ENCODE results near the gene NEO1. TPM values are rescaled to one million over a fixed set of nuclear protein-coding genes. Genes with fewer than 3 reads are reported as not detected.
A peak's percentile ranks its signal among the peaks of the same experiment; 100 is the strongest.

Gene NEO1
- total and polyA plus RNA-seq, 7 experiments from 2014 or later: 1.4 to 9.5 (median 6.4) TPM

- no peaks in the 10 kb centered on the region for H3K36me3 ChIP-seq (ENCODE audit: control insufficient read depth in 2 of 3, insufficient read depth in 3 of 3, low read length in 3 of 3)
- no peaks in the 10 kb centered on the region for H3K4me1 ChIP-seq (ENCODE audit: control insufficient read depth in 2 of 2, insufficient read depth in 2 of 2, low read length in 2 of 2)
- no peak overlapping the region for H3K4me3 ChIP-seq (ENCODE audit: low read length)
- Mint-ChIP-seq H3K27ac (no peak overlapping the region), H3K27me3 (peaks cover 0 to 4% (median 0%) of the 10 kb centered on the region in 5 donors), H3K36me3 (no peaks in the 10 kb centered on the region), H3K9me3 (no peaks in the 10 kb centered on the region), H3K4me1 (peaks cover 0 to 3% (median 0%) of the 10 kb centered on the region in 7 donors), H3K4me3 (no peak overlapping the region)
- intact Hi-C loops (cut with micrococcal nuclease): no loop called here
- no peak overlapping the region for H3K27ac ChIP-seq (ENCODE audit: low read depth, low read length)
- ATAC-seq: no peak
- DNase-seq: no peak
- POLR2A ChIA-PET: interaction anchor here (0.6 kb wide), 1 partner anchor 10 kb away, joined by 3 read pairs; no protein-coding TSS in a partner anchor
- H3K9me3 ChIP-seq (ENCODE audit: control insufficient read depth in 2 of 3, low read length in 3 of 3): no peaks in the 10 kb centered on the region
- no peaks in the 10 kb centered on the region for H3K27me3 ChIP-seq (ENCODE audit: control insufficient read depth in 2 of 2, insufficient read depth in 2 of 2, low read length in 2 of 2)
- CTCF ChIA-PET: no interaction called here
These were observed 27.3 kb downstream of the NEO1 start for GRCh38 chr15:73079565-73079964.

- peak; percentile 63 for ATAC-seq
These were observed 29.2 kb downstream of the NEO1 start for GRCh38 chr15:73081321-73081958.

DNA sequence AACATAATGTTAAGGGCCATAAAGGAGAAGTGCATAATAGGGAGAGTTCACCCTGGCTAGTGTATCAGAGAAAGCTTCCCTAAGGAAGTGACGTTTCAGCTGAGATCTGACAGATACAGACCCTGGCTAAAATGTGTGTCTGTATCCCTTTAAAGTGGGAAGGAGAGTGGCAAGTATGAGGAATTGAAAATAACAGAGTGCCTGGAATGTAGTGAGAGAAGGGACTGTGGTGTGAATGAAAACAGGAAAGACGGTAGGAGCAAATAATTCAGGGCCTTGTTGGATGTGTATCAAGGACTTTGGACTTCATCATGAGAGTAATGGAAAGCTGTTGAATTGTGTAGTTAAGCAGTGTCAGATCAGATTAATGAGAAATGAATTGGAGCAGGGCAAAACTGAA, 30.5 kb downstream of the NEO1 start:
- Histone ChIP-seq H3K27ac (ENCODE audit: low read depth, low read length) (no peak overlapping the region), H3K9me3 (ENCODE audit: control insufficient read depth in 2 of 3, low read length in 3 of 3) (no peaks in the 10 kb centered on the region), H3K4me1 (ENCODE audit: control insufficient read depth in 2 of 2, insufficient read depth in 2 of 2, low read length in 2 of 2) (no peaks in the 10 kb centered on the region), H3K36me3 (ENCODE audit: control insufficient read depth in 2 of 3, insufficient read depth in 3 of 3, low read length in 3 of 3) (no peaks in the 10 kb centered on the region), H3K27me3 (ENCODE audit: control insufficient read depth in 2 of 2, insufficient read depth in 2 of 2, low read length in 2 of 2) (no peaks in the 10 kb centered on the region), H3K4me3 (ENCODE audit: low read length) (no peak overlapping the region)
- no peak overlapping the region for H3K4me3 Mint-ChIP-seq
- peaks cover 0 to 8% (median 5%) of the 10 kb centered on the region in 7 donors for H3K4me1 Mint-ChIP-seq
- peaks cover 0 to 13% (median 4%) of the 10 kb centered on the region in 5 donors for H3K27me3 Mint-ChIP-seq
- H3K9me3 Mint-ChIP-seq: no peaks in the 10 kb centered on the region
- intact Hi-C loops (cut with micrococcal nuclease): loop anchor here in 1 of 2 donors (5.0 kb wide), 1 partner anchor 301 kb away; the partner anchor contains the start of gene ADPGK
- H3K36me3 Mint-ChIP-seq: no peaks in the 10 kb centered on the region
- H3K27ac Mint-ChIP-seq: no peak overlapping the region
- DNase-seq (no peak), ATAC-seq (no peak)
- ChIA-PET POLR2A (no interaction called here), CTCF (interaction anchor here (0.6 to 2.8 kb wide), 3 partner anchors 67 to 360 kb away, joined by 3 to 27 read pairs (median 4); no protein-coding TSS in a partner anchor)

More at GRCh38 chr15:73081321-73081958, 29.2 kb downstream of the NEO1 start:
- ChIA-PET POLR2A (no interaction called here), CTCF (interaction anchor here (1.3 to 2.8 kb wide), 2 partner anchors 13 to 359 kb away, joined by 3 to 27 read pairs; no protein-coding TSS in a partner anchor)
- H3K9me3 ChIP-seq (ENCODE audit: control insufficient read depth in 2 of 3, low read length in 3 of 3): no peaks in the 10 kb centered on the region
- H3K27me3 ChIP-seq (ENCODE audit: control insufficient read depth in 2 of 2, insufficient read depth in 2 of 2, low read length in 2 of 2): no peaks in the 10 kb centered on the region
- no peaks in the 10 kb centered on the region for H3K4me1 ChIP-seq (ENCODE audit: control insufficient read depth in 2 of 2, insufficient read depth in 2 of 2, low read length in 2 of 2)
- DNase-seq: peak in 7 of 9 donors; percentile 16 to 56 (median 38)
- no peak overlapping the region for H3K4me3 ChIP-seq (ENCODE audit: low read length)
- Mint-ChIP-seq H3K27ac (no peak overlapping the region), H3K27me3 (peaks cover 0 to 7% (median 0%) of the 10 kb centered on the region in 5 donors), H3K36me3 (no peaks in the 10 kb centered on the region), H3K9me3 (no peaks in the 10 kb centered on the region), H3K4me1 (peaks cover 0 to 3% (median 0%) of the 10 kb centered on the region in 7 donors), H3K4me3 (no peak overlapping the region)
- no peak overlapping the region for H3K27ac ChIP-seq (ENCODE audit: low read depth, low read length)
- no peaks in the 10 kb centered on the region for H3K36me3 ChIP-seq (ENCODE audit: control insufficient read depth in 2 of 3, insufficient read depth in 3 of 3, low read length in 3 of 3)
- intact Hi-C loops (cut with micrococcal nuclease): loop anchor here (1.0 to 5.0 kb wide), 5 partner anchors 28 to 359 kb away; partner anchors contain the start of gene ADPGK (in 1 of the 2)

GRCh38 chr15:73087098-73087497, 34.8 kb downstream of the NEO1 start:
- no peaks in the 10 kb centered on the region for H3K9me3 ChIP-seq (ENCODE audit: control insufficient read depth in 2 of 3, low read length in 3 of 3)
- no peak overlapping the region for H3K4me3 ChIP-seq (ENCODE audit: low read length)
- no peaks in the 10 kb centered on the region for H3K4me1 ChIP-seq (ENCODE audit: control insufficient read depth in 2 of 2, insufficient read depth in 2 of 2, low read length in 2 of 2)
- H3K27me3 ChIP-seq (ENCODE audit: control insufficient read depth in 2 of 2, insufficient read depth in 2 of 2, low read length in 2 of 2): no peaks in the 10 kb centered on the region
- H3K36me3 Mint-ChIP-seq: no peaks in the 10 kb centered on the region
- CTCF ChIA-PET: no interaction called here
- H3K27me3 Mint-ChIP-seq: peaks cover 0 to 25% (median 16%) of the 10 kb centered on the region in 5 donors
- H3K27ac Mint-ChIP-seq: no peak overlapping the region
- intact Hi-C loops (cut with micrococcal nuclease): no loop called here
- H3K9me3 Mint-ChIP-seq: no peaks in the 10 kb centered on the region
- POLR2A ChIA-PET: no interaction called here
- H3K36me3 ChIP-seq (ENCODE audit: control insufficient read depth in 2 of 3, insufficient read depth in 3 of 3, low read length in 3 of 3): no peaks in the 10 kb centered on the region
- ATAC-seq: no peak
- DNase-seq: no peak
- H3K4me1 Mint-ChIP-seq: peaks cover 0 to 8% (median 4%) of the 10 kb centered on the region in 7 donors
- H3K4me3 Mint-ChIP-seq: no peak overlapping the region
- H3K27ac ChIP-seq (ENCODE audit: low read depth, low read length): no peak overlapping the region

GRCh38 chr15:73105064-73105463, 52.8 kb downstream of the NEO1 start:
- ChIA-PET CTCF (interaction anchor here (0.6 kb wide), 1 partner anchor 29 kb away, joined by 4 read pairs; no protein-coding TSS in a partner anchor), POLR2A (no interaction called here)
- Mint-ChIP-seq H3K9me3 (no peaks in the 10 kb centered on the region), H3K4me1 (no peaks in the 10 kb centered on the region), H3K27me3 (peaks cover 0 to 4% (median 0%) of the 10 kb centered on the region in 5 donors), H3K4me3 (no peak overlapping the region), H3K36me3 (no peaks in the 10 kb centered on the region), H3K27ac (no peak overlapping the region)
- H3K36me3 ChIP-seq (ENCODE audit: control insufficient read depth in 2 of 3, insufficient read depth in 3 of 3, low read length in 3 of 3): no peaks in the 10 kb centered on the region
- H3K4me3 ChIP-seq (ENCODE audit: low read length): no peak overlapping the region
- intact Hi-C loops (cut with micrococcal nuclease): no loop called here
- H3K27ac ChIP-seq (ENCODE audit: low read depth, low read length): no peak overlapping the region
- DNase-seq: no peak
- no peaks in the 10 kb centered on the region for H3K9me3 ChIP-seq (ENCODE audit: control insufficient read depth in 2 of 3, low read length in 3 of 3)
- ATAC-seq: no peak
- no peaks in the 10 kb centered on the region for H3K27me3 ChIP-seq (ENCODE audit: control insufficient read depth in 2 of 2, insufficient read depth in 2 of 2, low read length in 2 of 2)
- no peaks in the 10 kb centered on the region for H3K4me1 ChIP-seq (ENCODE audit: control insufficient read depth in 2 of 2, insufficient read depth in 2 of 2, low read length in 2 of 2)

DNA sequence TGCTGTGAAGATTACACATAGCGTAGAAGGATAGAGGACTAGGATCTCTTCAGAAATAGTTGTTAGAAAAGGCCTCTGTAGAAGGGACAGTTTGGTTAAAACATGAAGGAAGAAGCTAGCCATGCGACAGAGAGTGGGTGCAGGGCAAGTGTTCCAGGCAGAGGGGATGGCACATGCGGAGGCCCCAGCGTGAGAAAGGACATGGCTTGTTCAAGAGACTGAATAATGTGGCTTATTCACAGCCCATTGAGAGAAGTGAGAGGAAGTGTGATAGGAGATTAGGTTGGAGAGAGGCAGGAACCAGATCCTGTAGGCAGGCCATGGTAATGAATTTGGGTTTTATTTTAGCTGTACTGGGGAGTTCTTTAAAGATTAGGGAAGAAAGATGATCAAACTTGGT, 56.4 kb downstream of the NEO1 start:
- ATAC-seq: no peak
- H3K4me1 Mint-ChIP-seq: peaks cover 0 to 4% (median 0%) of the 10 kb centered on the region in 7 donors

DNA sequence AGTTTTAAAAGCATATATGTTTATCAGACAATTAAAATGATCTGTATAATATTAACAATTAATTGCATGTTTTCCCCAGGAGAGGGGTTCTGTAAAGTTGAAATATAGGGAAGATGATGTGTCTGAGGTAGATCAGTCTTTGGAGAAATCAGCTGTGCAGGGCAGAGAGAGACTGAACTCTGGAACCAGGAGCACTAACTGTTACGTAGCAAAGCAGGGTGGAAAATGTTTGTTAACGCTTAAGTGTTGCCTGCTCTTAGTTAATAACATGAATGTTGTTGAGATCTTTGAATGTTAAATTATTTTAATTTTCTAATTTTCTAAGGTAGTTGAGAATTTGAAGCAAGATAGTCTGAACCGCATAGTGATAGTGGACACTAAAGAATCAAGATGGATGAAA, 57.5 kb downstream of the NEO1 start:
- H3K27me3 ChIP-seq (ENCODE audit: control insufficient read depth in 2 of 2, insufficient read depth in 2 of 2, low read length in 2 of 2): no peaks in the 10 kb centered on the region
- no peak overlapping the region for H3K4me3 ChIP-seq (ENCODE audit: low read length)
- no peaks in the 10 kb centered on the region for H3K36me3 Mint-ChIP-seq
- no peak overlapping the region for H3K27ac Mint-ChIP-seq
- no peak for DNase-seq
- H3K36me3 ChIP-seq (ENCODE audit: control insufficient read depth in 2 of 3, insufficient read depth in 3 of 3, low read length in 3 of 3): no peaks in the 10 kb centered on the region
- H3K27ac ChIP-seq (ENCODE audit: low read depth, low read length): no peak overlapping the region
- peaks cover 0 to 17% (median 0%) of the 10 kb centered on the region in 5 donors for H3K27me3 Mint-ChIP-seq
- H3K9me3 Mint-ChIP-seq: no peaks in the 10 kb centered on the region
- ATAC-seq: no peak
- ChIA-PET POLR2A (no interaction called here), CTCF (no interaction called here)
- no peak overlapping the region for H3K4me3 Mint-ChIP-seq
- peaks cover 0 to 8% (median 0%) of the 10 kb centered on the region in 7 donors for H3K4me1 Mint-ChIP-seq
- H3K9me3 ChIP-seq (ENCODE audit: control insufficient read depth in 2 of 3, low read length in 3 of 3): no peaks in the 10 kb centered on the region
- intact Hi-C loops (cut with micrococcal nuclease): no loop called here
- no peaks in the 10 kb centered on the region for H3K4me1 ChIP-seq (ENCODE audit: control insufficient read depth in 2 of 2, insufficient read depth in 2 of 2, low read length in 2 of 2)

More for the DNA sequence above, 56.4 kb downstream of the NEO1 start:
- Histone ChIP-seq H3K27ac (ENCODE audit: low read depth, low read length) (no peak overlapping the region), H3K4me3 (ENCODE audit: low read length) (no peak overlapping the region), H3K9me3 (ENCODE audit: control insufficient read depth in 2 of 3, low read length in 3 of 3) (no peaks in the 10 kb centered on the region), H3K36me3 (ENCODE audit: control insufficient read depth in 2 of 3, insufficient read depth in 3 of 3, low read length in 3 of 3) (no peaks in the 10 kb centered on the region), H3K4me1 (ENCODE audit: control insufficient read depth in 2 of 2, insufficient read depth in 2 of 2, low read length in 2 of 2) (no peaks in the 10 kb centered on the region), H3K27me3 (ENCODE audit: control insufficient read depth in 2 of 2, insufficient read depth in 2 of 2, low read length in 2 of 2) (no peaks in the 10 kb centered on the region)
- intact Hi-C loops (cut with micrococcal nuclease): no loop called here
- Mint-ChIP-seq H3K27ac (no peak overlapping the region), H3K4me3 (no peak overlapping the region), H3K36me3 (no peaks in the 10 kb centered on the region), H3K27me3 (peaks cover 0 to 17% (median 0%) of the 10 kb centered on the region in 5 donors), H3K9me3 (no peaks in the 10 kb centered on the region)
- ChIA-PET POLR2A (no interaction called here), CTCF (no interaction called here)
- DNase-seq: no peak
